Adrenal gland (tissue), 12 donors: ENCODE results near the gene TBCK. TPM values are rescaled to one million over a fixed set of nuclear protein-coding genes. Genes with fewer than 3 reads are reported as not detected.

Experiments
- DNase-seq, 7 donors: peaks; one replicate each; pipeline ENCODE4 v3.0.0-alpha.2; 2019 to 2020
- H3K27ac ChIP-seq, 5 donors: fragments of 200-600 bp; sonication (generic) in 4 of 5; 1 replicate in 3 of 5; 2 replicates in 2 of 5; pipeline versions ENCODE4 v1.5.1 to v1.8.0; 2016 to 2020; ENCODE audit warnings: mild to moderate bottlenecking in 1 of 5
- H3K27me3 ChIP-seq: fragments of 200-600 bp; 2 replicates; pipeline ENCODE4 v1.8.0; 2021
- H3K36me3 ChIP-seq, 2 donors: fragments of 200-600 bp; replicated peaks in 1 of 2; 1 replicate in 1 of 2; 2 replicates in 1 of 2; pipeline versions ENCODE4 v1.5.1 to v1.8.0; 2018 to 2022
- H3K4me1 ChIP-seq, 2 donors: fragments of 200-600 bp; replicated peaks in 1 of 2; 1 replicate in 1 of 2; 2 replicates in 1 of 2; pipeline versions ENCODE4 v1.5.1 to v1.8.0; 2018 to 2021
- H3K4me3 ChIP-seq, 4 donors: fragments of 200-600 bp; sonication (generic) in 3 of 4; one replicate each; pipeline ENCODE4 v1.5.1; 2016 to 2018
- H3K9me3 ChIP-seq, 3 donors: fragments of 200-600 bp; sonication (generic) in 1 of 3; replicated peaks in 1 of 3; 1 replicate in 2 of 3; 2 replicates in 1 of 3; pipeline versions ENCODE4 v1.5.1 to v1.8.0; 2016 to 2021
- CTCF ChIP-seq, 6 experiments: fragments of 450-650 bp in 4 of 6; fragments of 200-600 bp in 2 of 6; sonication (generic) in 1 of 6; IDR thresholded peaks; 1 replicate in 5 of 6; 2 replicates in 1 of 6; pipeline versions ENCODE4 v1.5.1 to v1.8.0; 2016 to 2021; ENCODE audit warnings: antibody characterized with exemption in 6 of 6, mild to moderate bottlenecking in 2 of 6, moderate library complexity in 1 of 6
- POLR2A ChIP-seq, 2 donors: fragments of 450-650 bp; IDR thresholded peaks; one replicate each; pipeline ENCODE4 v1.6.1; 2017; ENCODE audit warnings: antibody characterized with exemption in 2 of 2, mild to moderate bottlenecking in 2 of 2, moderate library complexity in 1 of 2
- WGBS, 4 donors: extraction: QIAGEN DNeasy Blood & Tissue Kit in 2 of 4; methylation state at CpG; one replicate each; pipeline versions ENCODE4 v1.1.5 to v1.1.7; 2013 to 2017; 5-methylcytosine and 5-hydroxymethylcytosine counted together
- intact Hi-C, 2 donors: fragments of 100-400 bp; cut with DNase I; formaldehyde crosslinking; loops; one replicate each; pipeline versions ENCODE4 v1.14.1 to v1.15.0; 2022 to 2023
- polyA plus RNA-seq, 3 donors: library from polyadenylated mRNA; stranded (reverse); fragments of 200-250 nt in 2 of 3; fragments of 350-450 nt in 1 of 3; fragmentation: Illumina TruSeq in 1 of 3; extraction: RNeasy Lipid Tissue Mini Kit (QIAGEN cat#74804) in 1 of 3; gene quantifications; one replicate each; pipeline ENCODE4 v1.2.3, GENCODE V29; 2013 to 2014
- total RNA-seq, 9 donors: library from RNA; depleted of rRNA in 4 of 9; stranded (reverse); fragments of >200 nt in 4 of 9; fragments of 120-200 nt in 1 of 9; fragmentation: NEBNext Ultra II Directional in 1 of 9; extraction: Animal tissue kit (Norgen Biotek cat#: 25700) in 1 of 9; gene quantifications; one replicate each; pipeline versions ENCODE4 v1.1.0 to v1.2.4, GENCODE V29; 2013 to 2023
- donor health status: healthy with polysubstance abuse.
- donor health status: Bipolar disorder and iron deficiency.
- donor health status: DM: yes; HTN: yes; CAD: no.
- donor health status: DM: no; HTN: no; CAD: no.
- donor health status: DM: no; HTN: no; CAD: no.
- donor health status: DM: yes; HTN: yes; CAD: no.

The TBCK gene
- total and polyA plus RNA-seq, 12 donors, result 12.6 to 76.3 (median 39.8) TPM

- Histone ChIP-seq H3K36me3 (no peaks in the 10 kb centered on the region), H3K9me3 (no peaks in the 10 kb centered on the region), H3K27ac (no peak overlapping the region), H3K27me3 (no peaks in the 10 kb centered on the region), H3K4me3 (no peak overlapping the region), H3K4me1 (peaks cover 0 to 20% of the 10 kb centered on the region in 2 donors)
- DNase-seq, result no peak
- WGBS, 4 donors, result 86 to 90% (median 88%) methylated on average over 2 of the region's 2 CpGs
- intact Hi-C loops, result loop anchor here in 1 of 2 donors (10.0 kb wide), 1 partner anchor 243 kb away; no protein-coding TSS in a partner anchor
- TF ChIP-seq POLR2A (IDR thresholded peaks at IDR 0.05), result no peak
Observed at GRCh38 chr4:106261980-106262379, 54.0 kb downstream of the TBCK start.

GRCh38 chr4:106258145-106259045, 57.6 kb downstream of the TBCK start:
- no peaks in the 10 kb centered on the region for H3K9me3 ChIP-seq
- H3K4me3 ChIP-seq, result no peak overlapping the region
- H3K27me3 ChIP-seq, result no peaks in the 10 kb centered on the region
- WGBS, 4 donors, result 89 to 93% (median 91%) methylated on average over 4 of the region's 4 CpGs
- intact Hi-C loops, result no loop called here
- no peaks in the 10 kb centered on the region for H3K36me3 ChIP-seq
- peaks cover 0 to 7% of the 10 kb centered on the region in 2 donors for H3K4me1 ChIP-seq
- TF ChIP-seq POLR2A (IDR thresholded peaks at IDR 0.05), result no peak
- no peak for TF ChIP-seq CTCF (IDR thresholded peaks at IDR 0.05)
- H3K27ac ChIP-seq, result no peak overlapping the region
- no peak for DNase-seq

- intact Hi-C loops, result no loop called here
- Histone ChIP-seq H3K27ac (no peak overlapping the region), H3K36me3 (peaks cover 0 to 4% of the 10 kb centered on the region in 2 donors), H3K27me3 (no peaks in the 10 kb centered on the region), H3K4me3 (no peak overlapping the region), H3K4me1 (peaks cover 0 to 7% of the 10 kb centered on the region in 2 donors), H3K9me3 (no peaks in the 10 kb centered on the region)
- TF ChIP-seq CTCF (IDR thresholded peaks at IDR 0.05) (no peak), POLR2A (IDR thresholded peaks at IDR 0.05) (no peak)
- no peak for DNase-seq
- 99 to 100% (median 99%) methylated on average over 1 to 10 of the region's 10 CpGs for WGBS, 4 donors
Observed at GRCh38 chr4:106256190-106256589, 59.8 kb downstream of the TBCK start.

- WGBS, 4 donors, result 95 to 99% (median 98%) methylated on average over 6 to 8 of the region's 8 CpGs
- Histone ChIP-seq H3K4me3 (no peak overlapping the region), H3K36me3 (peaks cover 0 to 6% of the 10 kb centered on the region in 2 donors), H3K27me3 (no peaks in the 10 kb centered on the region), H3K27ac (no peak overlapping the region), H3K9me3 (no peaks in the 10 kb centered on the region), H3K4me1 (peaks cover 0 to 7% of the 10 kb centered on the region in 2 donors)
- no peak for DNase-seq
- intact Hi-C loops, result no loop called here
- TF ChIP-seq POLR2A (IDR thresholded peaks at IDR 0.05) (no peak), CTCF (IDR thresholded peaks at IDR 0.05) (no peak)
Observed at GRCh38 chr4:106255195-106255594, 60.8 kb downstream of the TBCK start.
